GM18520 (cell line): ENCODE data around the gene ANXA5.
"Not testable (repeated sequence)": the region's sequence is repeated elsewhere in the genome, so short reads cannot be mapped to it uniquely, and the experiment has no call there.

Experiments
- ATAC-seq: cut with Tn5 transposase; IDR thresholded peaks from one replicate; pipeline ENCODE4 v1.9.1; 2021; ENCODE audit not compliant: unreplicated experiment

ANXA5 gene

DNA sequence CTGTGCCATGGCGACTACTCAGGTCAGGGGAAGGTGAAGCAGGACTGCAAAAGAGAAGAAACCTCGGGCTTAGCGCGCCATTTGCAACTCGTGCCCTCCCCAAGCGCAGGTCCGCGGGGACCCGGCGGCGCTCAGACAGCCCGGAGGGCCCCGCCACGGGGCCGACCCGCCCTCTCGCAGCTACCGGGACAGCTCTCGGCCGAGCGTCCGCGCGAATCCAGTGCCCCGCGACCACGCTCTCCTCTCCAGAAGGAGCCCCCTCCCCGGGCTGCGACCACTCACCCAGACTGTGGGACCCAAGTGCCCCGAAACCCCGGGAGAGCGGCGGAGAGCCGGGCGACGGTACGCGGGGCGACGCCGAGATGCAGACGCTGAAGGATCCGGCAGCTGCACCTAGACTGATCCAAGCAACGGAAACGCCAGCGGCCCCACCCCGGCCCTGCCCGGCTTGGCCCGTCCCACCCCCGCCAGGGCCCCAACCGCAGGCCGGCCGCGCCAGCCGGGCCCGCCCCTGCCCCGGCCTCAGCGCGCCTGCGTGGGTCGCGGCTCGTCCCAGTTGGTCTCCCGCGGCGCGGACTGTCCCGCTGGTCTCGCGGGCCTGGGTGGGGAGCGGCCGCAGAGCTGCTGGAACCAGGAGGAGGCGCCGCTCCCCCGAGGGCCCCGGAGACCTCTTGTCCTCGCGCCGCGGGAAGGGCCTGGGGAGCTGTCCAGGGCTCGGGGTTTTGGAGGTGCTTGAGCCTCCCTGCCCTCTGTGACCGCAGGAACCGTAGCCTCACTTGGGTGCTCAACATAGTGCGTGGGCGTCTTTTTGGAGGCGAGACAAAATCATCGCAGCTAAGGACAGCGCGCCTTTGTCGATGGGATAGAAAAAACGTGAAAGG, at the start of gene ANXA5:
ANXA5 (minus strand) TSS at position 400 of the 881 bp plus-strand sequence; CDS start at position 9, 391 bp downstream.
- ATAC-seq: peak; percentile 79

DNA sequence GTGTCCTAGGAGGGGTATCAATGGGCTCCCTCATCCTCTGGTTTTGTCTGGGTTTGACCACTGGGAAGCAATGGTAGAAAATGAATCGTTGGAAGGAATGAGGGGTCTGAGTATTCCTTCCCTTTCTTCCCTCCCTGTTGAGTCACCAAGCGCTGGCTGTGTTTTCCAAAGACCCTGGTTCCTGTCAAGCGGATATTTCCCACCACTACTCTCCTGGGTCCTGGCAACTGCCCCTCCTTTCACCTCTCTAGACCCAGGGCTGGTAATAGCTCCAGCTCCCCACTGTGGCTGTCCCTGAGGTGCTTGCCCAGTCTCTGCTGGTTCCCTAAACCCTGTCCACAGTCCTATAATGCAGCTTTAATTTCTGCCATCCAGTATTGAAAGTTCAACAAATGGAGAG, 46.0 kb upstream of the ANXA5 start:
- ATAC-seq: no peak

DNA sequence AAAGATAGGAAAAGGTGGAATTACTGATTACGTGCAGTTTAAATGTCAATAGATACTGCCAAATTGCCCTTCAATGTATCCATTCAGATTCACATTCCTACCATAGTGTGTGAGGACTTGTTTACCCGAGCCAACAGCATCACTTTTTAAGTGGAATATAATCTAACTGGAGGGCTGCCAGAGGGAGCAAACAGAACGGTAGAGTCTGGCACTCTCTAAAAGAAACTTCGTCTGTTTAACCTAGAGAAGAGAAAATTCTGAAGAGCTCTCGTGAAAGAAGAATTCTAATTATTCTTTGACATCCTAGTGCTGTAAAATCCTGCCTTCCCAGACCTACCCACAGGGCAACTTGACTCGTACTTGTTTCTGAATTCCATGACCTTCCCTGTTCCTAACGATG, 45.0 kb upstream of the ANXA5 start:
- no peak for ATAC-seq

DNA sequence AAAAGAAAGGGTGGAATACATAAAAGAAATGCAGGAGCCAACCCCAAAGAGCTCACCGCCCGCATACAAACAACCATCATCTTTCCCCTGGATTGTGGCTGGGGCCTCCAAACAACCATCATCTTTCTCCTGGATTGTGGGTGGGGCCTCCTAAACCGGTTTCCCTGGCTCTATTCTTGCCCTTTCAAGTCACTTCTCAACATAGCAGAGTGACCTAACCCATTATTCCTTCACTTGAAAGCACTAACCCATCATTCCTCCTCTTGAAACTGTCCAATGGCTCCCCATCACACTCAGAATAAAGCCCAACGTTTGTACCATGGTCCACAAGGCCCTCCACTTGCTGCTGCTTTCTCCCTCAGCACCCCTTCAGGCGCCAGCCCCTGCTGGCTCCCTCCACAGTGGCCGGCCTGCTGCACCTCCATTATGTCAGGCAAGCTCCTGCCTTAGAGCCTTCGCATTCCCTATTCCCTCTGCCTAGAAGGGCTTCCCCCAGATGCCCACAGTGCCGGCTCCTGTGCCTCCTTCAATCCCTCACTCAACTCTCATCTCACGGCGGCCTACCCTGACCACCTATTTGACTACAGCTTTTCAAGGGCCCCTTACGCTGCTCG, 44.1 kb upstream of the ANXA5 start:
- ATAC-seq: no peak

DNA sequence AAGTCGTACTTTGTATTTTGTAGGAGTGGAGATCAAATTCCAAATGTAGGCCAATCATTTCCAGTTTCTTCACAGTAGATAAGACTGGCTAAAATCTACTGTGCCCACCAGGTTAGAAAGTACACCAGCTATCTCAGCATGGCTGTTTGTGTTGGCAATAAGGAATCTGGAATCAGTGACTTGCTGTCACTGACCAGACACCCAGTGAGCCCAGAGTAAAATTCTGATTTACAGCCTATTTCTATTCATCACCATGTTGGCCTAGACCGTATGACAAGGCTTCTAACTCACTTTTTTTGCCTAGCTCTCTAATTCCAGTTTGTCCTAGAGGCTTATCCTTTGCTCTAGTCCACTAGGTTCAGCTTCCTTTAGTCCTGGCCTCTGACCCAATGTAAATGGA, 42.8 kb upstream of the ANXA5 start:
- ATAC-seq: no peak

DNA sequence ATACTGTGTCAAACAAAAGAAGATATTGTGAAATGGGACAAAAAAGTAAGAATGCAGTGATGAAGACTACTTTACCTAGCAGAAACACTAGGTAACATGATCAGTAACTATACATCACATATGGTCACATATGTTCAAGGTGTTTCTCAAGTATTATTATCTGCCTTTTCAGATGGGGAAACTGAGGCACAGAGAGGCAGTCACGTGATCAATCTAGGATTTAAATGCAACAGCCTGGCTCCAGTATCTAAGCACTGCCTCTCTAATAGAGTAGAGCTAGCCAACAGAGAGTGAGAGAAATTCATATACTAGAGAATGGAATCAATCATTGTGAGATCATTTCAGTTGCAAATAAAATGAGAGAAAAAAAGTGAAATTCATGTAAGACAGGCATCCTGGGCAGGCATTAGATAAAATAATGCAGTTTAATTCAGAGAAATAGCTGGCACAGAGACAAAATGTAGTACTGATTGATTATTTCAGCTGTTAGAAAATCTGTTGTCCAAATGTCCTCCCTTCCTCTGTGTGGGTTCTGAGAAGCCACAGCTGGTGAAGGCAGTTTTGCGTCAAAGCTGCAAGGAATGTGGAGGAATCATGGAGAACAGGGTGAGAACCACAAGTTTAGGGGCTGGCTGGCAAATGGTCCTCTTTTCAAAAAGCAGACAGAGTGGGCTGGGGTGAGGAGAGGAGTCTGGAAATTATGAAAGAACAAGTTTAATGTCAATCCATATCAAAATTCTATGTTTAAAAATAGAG, 42.2 kb upstream of the ANXA5 start:
- ATAC-seq: no peak

- no peak for ATAC-seq
Observed at GRCh38 chr4:121737846-121738554, 41.2 kb upstream of the ANXA5 start.

- no peak for ATAC-seq
Observed at GRCh38 chr4:121736735-121737351, 40.1 kb upstream of the ANXA5 start.

GRCh38 chr4:121734571-121734970, 37.8 kb upstream of the ANXA5 start:
- ATAC-seq: no peak

DNA sequence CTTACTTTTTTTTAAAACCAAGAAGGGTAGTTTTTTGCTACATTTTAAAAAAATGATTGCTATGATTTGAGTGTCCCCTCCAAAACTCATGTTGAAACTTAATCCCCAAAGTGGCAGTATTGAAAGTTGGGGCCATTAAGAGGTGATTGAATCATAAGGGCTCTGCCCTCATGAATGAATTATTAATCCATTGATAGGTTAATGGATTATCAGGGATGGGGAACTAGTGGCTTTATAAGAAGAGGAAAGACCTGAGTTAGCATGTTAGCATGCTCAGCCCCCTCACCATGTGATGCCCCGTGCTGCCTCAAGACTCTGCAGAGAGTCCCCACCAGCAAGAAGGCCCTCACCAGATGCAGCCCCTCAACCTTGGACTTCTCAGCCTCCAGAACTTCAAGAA, 37.2 kb upstream of the ANXA5 start:
- ATAC-seq: no peak

DNA sequence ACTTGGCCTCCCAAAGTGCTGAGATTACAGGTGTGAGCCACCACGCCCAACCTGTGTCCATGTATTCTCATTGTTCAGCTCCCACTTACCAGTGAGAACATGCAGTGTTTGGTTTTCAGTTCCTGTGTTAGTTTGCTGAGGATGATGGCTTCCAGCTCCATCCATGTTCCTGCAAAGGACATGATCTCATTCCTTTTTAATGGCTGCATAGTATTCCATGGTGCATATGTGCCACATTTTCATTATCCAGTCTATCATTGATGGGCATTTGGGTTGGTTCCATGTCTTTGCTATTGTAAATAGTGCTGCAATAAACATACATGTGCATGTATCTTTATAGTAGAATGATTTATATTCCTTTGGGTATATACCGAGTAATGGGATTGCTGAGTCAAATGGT, 33.0 kb upstream of the ANXA5 start:
- ATAC-seq: not testable (repeated sequence)

DNA sequence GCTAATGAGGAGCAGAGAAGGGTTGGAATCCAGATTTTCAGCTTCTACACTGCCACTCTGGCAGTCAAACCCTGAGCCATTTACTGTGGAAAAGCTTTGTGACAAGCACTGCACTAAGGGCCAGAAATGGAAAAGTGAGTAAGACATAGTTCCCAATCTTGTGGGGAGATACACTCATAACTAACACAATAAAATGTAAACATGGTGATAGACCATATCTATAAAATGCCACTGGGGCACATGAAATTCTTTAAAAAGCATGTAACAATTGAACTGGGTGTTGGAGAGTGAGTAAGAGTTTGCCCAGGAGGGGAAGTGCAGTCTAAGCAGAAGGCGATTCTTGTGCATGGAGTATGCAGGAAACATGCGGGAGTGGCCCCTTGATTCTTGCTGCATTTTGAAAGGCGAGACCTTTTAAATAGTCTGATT, 32.0 kb upstream of the ANXA5 start:
- ATAC-seq: no peak

DNA sequence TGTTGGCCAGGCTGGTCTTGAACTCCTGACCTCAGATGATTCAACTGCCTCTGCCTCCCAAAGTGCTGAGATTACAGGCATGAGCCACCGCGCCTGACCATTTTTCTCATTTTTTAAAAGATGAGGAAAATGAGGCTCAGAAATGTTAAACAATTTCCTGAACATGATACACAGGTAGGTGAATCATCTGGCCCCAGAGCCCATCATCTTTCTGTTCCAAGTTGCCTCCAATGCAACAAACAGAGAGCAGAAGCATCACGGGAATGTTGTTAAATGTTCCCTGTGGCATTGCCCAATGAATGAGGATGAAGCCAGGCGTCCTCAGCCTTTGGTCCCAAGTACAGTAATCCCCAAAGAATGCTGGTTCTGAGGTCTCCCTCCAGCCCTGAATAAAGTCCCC, 31.3 kb upstream of the ANXA5 start:
- no peak for ATAC-seq

DNA sequence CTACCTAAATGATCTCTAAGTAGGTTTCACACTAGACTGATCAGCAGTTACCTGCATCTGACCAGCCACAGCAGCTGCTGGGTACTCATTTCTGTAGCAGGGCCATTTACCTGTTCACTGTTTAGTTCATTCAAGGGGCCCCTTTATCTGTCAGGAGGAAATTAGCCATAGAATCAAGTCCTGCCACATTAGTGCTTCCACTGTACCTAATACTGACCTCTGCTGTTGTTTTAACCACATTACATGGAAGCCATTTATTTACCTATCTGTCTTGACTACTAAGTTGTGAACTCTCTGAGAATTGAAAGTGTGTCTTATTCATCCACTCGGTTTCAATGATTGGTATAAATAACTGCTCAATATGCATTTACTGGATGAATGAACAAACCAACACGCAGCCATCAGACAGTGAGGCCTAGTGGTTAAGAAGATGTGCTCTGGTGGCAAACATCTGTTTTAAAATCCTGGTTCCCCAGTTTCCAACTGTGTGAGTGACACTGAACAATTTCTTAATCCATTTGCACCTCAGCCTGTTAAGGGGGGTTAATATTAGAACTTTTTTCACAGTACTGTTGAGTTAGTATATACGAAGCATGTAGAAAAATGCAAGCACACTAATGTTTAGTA, 30.0 kb upstream of the ANXA5 start:
- peak; percentile 97 for ATAC-seq

- ATAC-seq: no peak
Observed at GRCh38 chr4:121724671-121725070, 27.9 kb upstream of the ANXA5 start.

DNA sequence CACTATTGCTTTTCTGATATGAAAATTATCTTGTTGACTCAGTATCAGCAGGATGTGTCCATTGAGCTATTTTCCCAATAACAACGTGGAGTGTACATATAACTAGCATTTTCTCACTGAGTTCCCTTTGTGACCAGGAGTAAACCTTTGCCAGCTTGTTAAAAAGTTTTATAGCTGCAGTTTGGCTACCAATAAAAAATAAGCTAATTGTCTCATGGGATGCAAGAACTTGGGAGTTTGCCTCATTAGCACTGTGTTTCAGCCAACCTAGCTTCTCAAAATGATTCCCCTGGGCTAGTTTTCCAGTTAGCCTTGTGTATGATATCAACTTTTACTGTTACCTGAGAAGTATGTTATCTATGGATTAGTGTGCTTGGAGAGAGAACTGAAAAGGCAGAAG, 24.9 kb upstream of the ANXA5 start:
- no peak for ATAC-seq

DNA sequence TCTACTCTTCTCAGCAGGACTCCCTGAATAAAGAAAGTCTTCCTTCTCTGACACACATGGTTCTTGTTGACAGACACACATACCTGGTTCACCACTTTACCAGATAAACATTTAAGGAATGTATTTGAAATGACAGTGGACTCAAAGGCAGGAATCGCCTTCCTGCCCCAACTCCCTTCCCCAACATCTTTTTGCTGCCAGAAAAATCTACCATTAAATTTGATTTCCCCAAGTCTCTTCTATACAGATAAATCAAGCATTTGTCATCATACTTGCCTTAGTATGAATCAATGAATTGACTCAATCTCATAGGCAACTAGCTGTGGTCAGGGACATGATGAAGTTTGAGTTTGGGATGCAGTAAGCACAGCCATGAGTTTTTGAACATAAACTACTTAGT, 23.3 kb upstream of the ANXA5 start:
- ATAC-seq: no peak

- no peak for ATAC-seq
Observed at GRCh38 chr4:121717680-121718237, 21.0 kb upstream of the ANXA5 start.

DNA sequence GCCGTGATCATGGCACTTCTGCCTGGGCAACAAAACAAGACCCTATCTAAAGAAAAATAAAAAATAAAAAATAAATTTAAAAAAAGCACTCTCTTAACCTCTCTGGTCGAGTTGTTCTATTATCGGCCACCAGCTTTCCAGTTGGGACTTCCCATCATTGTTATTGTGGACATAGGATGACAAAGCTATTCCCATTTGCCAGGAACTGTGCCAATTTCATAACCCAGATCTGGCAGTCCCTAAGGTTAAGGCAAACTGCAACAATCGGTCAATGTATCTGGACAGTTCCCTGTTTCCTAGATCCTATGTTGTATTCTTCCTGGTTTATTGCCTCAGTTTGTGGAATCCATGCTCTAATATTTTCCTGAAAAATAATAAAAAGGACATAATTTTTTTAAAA, 17.8 kb upstream of the ANXA5 start:
- no peak for ATAC-seq

DNA sequence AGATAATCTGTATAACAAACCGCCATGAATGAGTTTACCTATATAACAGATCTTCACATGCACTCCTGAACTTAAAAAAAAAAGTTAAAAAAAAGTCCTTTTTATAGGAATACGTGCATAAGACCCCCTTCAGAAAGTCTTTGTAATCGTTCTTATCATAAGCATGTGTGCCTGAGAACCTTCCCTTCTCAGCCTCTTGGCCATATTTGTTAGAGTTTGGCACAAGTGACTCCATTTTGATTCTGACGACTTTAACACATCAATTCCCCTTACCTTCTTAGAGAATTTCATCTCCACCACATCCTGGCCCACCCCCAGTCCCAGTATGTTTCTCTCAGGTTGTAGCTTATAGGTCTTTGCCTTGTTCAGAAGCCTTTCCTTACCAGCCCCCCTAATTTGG, 16.0 kb upstream of the ANXA5 start:
- ATAC-seq: no peak
